ENCODE measurements around the gene SMPD3. TPM values are rescaled to one million over a fixed set of nuclear protein-coding genes. Genes with fewer than 3 reads are reported as not detected.

The SMPD3 gene
- total RNA-seq, 1 experiment from 2014 or later, result 1.4 TPM

GRCh38 chr16:68466174-68466573 lies 17.9 kb upstream of the SMPD3 start:
- TF ChIP-seq PREB (CRISPR knock-in tag; IDR thresholded peaks at IDR 0.05; ENCODE audit: borderline replicate concordance), result no peak
- TF ChIP-seq ZNF425 (CRISPR knock-in tag; conservative IDR thresholded peaks at IDR 0.05), result no peak
- TF ChIP-seq ZNF671 (CRISPR knock-in tag; IDR thresholded peaks at IDR 0.05), result no peak
- no peak for TF ChIP-seq USF1 (CRISPR knock-in tag; IDR thresholded peaks at IDR 0.05)
- no peaks in the 10 kb centered on the region for H3K36me3 Mint-ChIP-seq
- ATAC-seq (no peak), DNase-seq (ENCODE audit: low spot score) (no peak)
- ChIA-PET POLR2A (interaction anchor here (0.6 kb wide), 1 partner anchor 154 kb away, joined by 4 read pairs; no protein-coding TSS in a partner anchor), CTCF (interaction anchor here (1.3 to 1.7 kb wide), 2 partner anchors 44 to 55 kb away, joined by 4 to 9 read pairs; no protein-coding TSS in a partner anchor)
- peaks cover 3% of the 10 kb centered on the region; the same call in 1 of the 2 replicates for H3K27me3 Mint-ChIP-seq (ENCODE audit: low read depth)
- peaks cover 18% of the 10 kb centered on the region for H3K9me3 Mint-ChIP-seq
- no peak overlapping the region for H3K27ac Mint-ChIP-seq
- no peak overlapping the region for H3K4me3 Mint-ChIP-seq
- peaks cover 12% of the 10 kb centered on the region for H3K4me1 Mint-ChIP-seq

- no peak for TF ChIP-seq ZNF121 (CRISPR knock-in tag; IDR thresholded peaks at IDR 0.05)
- no peak for TF ChIP-seq ZNF512 (CRISPR knock-in tag; IDR thresholded peaks at IDR 0.05; ENCODE audit: borderline replicate concordance)
- TF ChIP-seq ZNF425 (CRISPR knock-in tag; conservative IDR thresholded peaks at IDR 0.05), result no peak
- TF ChIP-seq TEAD1 (CRISPR knock-in tag; IDR thresholded peaks at IDR 0.05), result no peak
- TF ChIP-seq FOXJ3 (CRISPR knock-in tag; IDR thresholded peaks at IDR 0.05; ENCODE audit: borderline replicate concordance), result no peak
- TF ChIP-seq ZNF396 (CRISPR knock-in tag; IDR thresholded peaks at IDR 0.05; ENCODE audit: borderline replicate concordance), result no peak
- TF ChIP-seq NFE2L1 (CRISPR knock-in tag; IDR thresholded peaks at IDR 0.05), result no peak
- no peak for TF ChIP-seq SMAD3 (CRISPR knock-in tag; IDR thresholded peaks at IDR 0.05; ENCODE audit: borderline replicate concordance)
- TF ChIP-seq ERG (CRISPR knock-in tag; IDR thresholded peaks at IDR 0.05), result no peak
- TF ChIP-seq ZNF671 (CRISPR knock-in tag; IDR thresholded peaks at IDR 0.05), result no peak
- no peak for TF ChIP-seq ATF6 (CRISPR knock-in tag; IDR thresholded peaks at IDR 0.05)
- DNase-seq (ENCODE audit: low spot score) (no peak), ATAC-seq (no peak)
- peaks cover 3% of the 10 kb centered on the region; the same call in 1 of the 2 replicates for H3K27me3 Mint-ChIP-seq (ENCODE audit: low read depth)
- no peak overlapping the region for H3K27ac Mint-ChIP-seq
- no peaks in the 10 kb centered on the region for H3K36me3 Mint-ChIP-seq
- ChIA-PET CTCF (interaction anchor here (0.7 kb wide), 2 partner anchors 46 to 127 kb away, joined by 3 read pairs; no protein-coding TSS in a partner anchor), POLR2A (no interaction called here)
- H3K9me3 Mint-ChIP-seq, result peaks cover 18% of the 10 kb centered on the region
- no peak overlapping the region for H3K4me3 Mint-ChIP-seq
- peaks cover 3% of the 10 kb centered on the region; the same call in 1 of the 2 replicates for H3K4me1 Mint-ChIP-seq
Measured at GRCh38 chr16:68463904-68464303, 15.6 kb upstream of the SMPD3 start.

Measured in WTC11 (cell line).